GM12873 (cell line): ENCODE results near the gene PRPH.

Experiments used
- TF ChIP-seq, protein P1 (sequence below): IDR thresholded peaks from 2 replicates; pipeline ENCODE4 v1.5.1; 2012; ENCODE audit warnings: low read depth, mild to moderate bottlenecking, moderate library complexity, low read length, control low read depth; ENCODE audit not compliant: insufficient read depth; ENCODE audit errors: missing control alignments

Gene PRPH

GRCh38 chr12:49283541-49284429 lies 11.2 kb upstream of the PRPH start:
- TF ChIP-seq, protein P1, sequence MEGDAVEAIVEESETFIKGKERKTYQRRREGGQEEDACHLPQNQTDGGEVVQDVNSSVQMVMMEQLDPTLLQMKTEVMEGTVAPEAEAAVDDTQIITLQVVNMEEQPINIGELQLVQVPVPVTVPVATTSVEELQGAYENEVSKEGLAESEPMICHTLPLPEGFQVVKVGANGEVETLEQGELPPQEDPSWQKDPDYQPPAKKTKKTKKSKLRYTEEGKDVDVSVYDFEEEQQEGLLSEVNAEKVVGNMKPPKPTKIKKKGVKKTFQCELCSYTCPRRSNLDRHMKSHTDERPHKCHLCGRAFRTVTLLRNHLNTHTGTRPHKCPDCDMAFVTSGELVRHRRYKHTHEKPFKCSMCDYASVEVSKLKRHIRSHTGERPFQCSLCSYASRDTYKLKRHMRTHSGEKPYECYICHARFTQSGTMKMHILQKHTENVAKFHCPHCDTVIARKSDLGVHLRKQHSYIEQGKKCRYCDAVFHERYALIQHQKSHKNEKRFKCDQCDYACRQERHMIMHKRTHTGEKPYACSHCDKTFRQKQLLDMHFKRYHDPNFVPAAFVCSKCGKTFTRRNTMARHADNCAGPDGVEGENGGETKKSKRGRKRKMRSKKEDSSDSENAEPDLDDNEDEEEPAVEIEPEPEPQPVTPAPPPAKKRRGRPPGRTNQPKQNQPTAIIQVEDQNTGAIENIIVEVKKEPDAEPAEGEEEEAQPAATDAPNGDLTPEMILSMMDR = peak; percentile 22

DNA sequence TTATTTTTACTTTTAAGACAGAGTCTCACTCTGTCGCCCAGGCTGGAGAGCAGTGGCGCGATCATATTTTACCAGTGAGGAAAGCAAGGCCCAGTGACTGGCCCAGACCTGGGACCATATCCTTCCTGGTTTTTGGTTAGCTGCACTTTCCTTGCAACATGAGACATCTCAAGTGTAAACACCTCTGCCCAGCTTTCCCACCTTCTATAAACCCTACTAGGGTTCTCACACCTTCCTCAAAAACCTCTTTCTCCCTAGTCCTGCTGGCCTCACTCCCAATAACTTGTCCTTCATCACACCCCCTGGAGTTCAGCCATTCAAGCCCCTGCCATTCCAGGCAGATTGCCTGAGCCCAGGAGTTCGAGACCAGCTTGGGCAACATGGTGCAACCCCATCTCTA lies 10.3 kb upstream of the PRPH start:
- TF ChIP-seq, protein P1 = no peak

GRCh38 chr12:49287876-49288275 lies 7.1 kb upstream of the PRPH start:
- TF ChIP-seq, protein P1 = no peak

- TF ChIP-seq, protein P1 = peak; percentile 82
These were observed 6.5 kb upstream of the PRPH start for GRCh38 chr12:49288412-49288853.

DNA sequence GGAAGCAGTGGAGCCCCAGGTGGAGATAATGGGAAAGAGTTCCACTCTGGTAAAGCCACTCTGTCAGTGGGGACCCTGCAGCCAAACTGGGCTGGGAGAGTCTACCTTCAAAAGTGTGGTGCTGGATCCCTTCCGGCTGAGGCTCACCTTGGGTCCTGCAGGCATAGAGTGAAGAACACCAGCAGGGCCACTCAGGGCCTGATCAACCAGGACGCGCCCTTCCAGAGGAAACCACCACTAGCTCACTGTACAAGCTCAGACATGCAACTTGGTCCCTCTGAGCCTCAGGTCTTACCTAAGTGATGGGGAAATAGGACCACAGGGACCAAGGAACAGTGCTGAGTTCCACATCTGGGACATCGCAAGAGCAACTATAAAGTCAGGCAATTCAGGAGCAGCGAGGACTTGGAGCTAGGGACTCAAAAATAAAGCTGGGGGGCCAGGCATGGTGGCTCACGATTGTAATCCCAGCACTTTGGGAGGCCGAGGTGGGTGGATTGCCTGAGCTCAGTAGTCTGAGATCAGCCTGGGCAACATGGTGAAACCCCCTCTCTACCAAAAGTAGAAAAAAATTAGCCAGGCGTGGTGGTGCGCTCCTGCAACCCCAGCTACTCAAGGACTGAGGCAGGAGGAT lies 5.9 kb upstream of the PRPH start:
- TF ChIP-seq, protein P1 = no peak

DNA sequence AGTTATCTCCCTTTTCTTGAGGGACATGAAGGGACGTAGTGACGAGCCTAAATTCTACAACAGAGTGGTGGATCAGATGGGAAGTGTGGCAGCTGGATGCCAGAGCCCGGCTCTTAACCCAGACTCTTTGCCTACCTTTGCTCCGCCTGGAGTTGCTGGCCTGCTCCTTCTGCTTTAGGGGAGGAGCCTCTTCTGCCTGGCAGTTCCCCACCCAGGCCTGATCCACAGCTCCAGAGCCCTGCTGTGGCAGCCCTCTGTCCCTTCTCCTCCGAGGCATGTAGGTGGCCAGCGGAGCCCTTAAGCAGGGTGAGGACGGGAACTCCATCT lies 2.3 kb upstream of the PRPH start:
- TF ChIP-seq, protein P1 = no peak
